Parathyroid adenoma (tissue), 2 donors: ENCODE data around the gene LRRC8B.

Experiments
- H2AFZ ChIP-seq: fragments of 300-600 bp; sonication (generic); one replicate; pipeline ENCODE4 v1.7.0; 2017; ENCODE audit warnings: antibody characterized with exemption, mild to moderate bottlenecking
- H3K27ac ChIP-seq: fragments of 300-600 bp; sonication (generic); one replicate; pipeline ENCODE4 v1.7.0; 2017
- H3K27me3 ChIP-seq: fragments of 300-600 bp; sonication (generic); one replicate; pipeline ENCODE4 v1.7.0; 2017; ENCODE audit warnings: low read length; ENCODE audit not compliant: control insufficient read depth, insufficient read depth
- H3K36me3 ChIP-seq: fragments of 300-600 bp; sonication (generic); one replicate; pipeline ENCODE4 v1.7.0; 2017; ENCODE audit warnings: low read length; ENCODE audit not compliant: control insufficient read depth, insufficient read depth
- H3K4me1 ChIP-seq: fragments of 300-600 bp; sonication (generic); one replicate; pipeline ENCODE4 v1.7.0; 2017; ENCODE audit warnings: control low read depth
- H3K4me2 ChIP-seq: fragments of 300-600 bp; sonication (generic); one replicate; pipeline ENCODE4 v1.7.0; 2017; ENCODE audit warnings: low read length
- H3K4me3 ChIP-seq: fragments of 300-600 bp; sonication (generic); one replicate; pipeline ENCODE4 v1.7.0; 2017; ENCODE audit warnings: low read depth, low read length
- H3K79me2 ChIP-seq: fragments of 300-600 bp; sonication (generic); one replicate; pipeline ENCODE4 v1.7.0; 2017; ENCODE audit warnings: control low read depth
- H3K9ac ChIP-seq: fragments of 300-600 bp; sonication (generic); one replicate; pipeline ENCODE4 v1.7.0; 2017; ENCODE audit warnings: mild to moderate bottlenecking
- H3K9me3 ChIP-seq: fragments of 300-600 bp; sonication (generic); one replicate; pipeline ENCODE4 v1.7.0; 2017; ENCODE audit warnings: low read length; ENCODE audit not compliant: control insufficient read depth
- TF ChIP-seq, protein P1 (sequence below): fragments of 300-600 bp; sonication (generic); IDR thresholded peaks from one replicate; pipeline ENCODE4 v1.7.0; 2017; ENCODE audit warnings: antibody characterized with exemption, mild to moderate bottlenecking
- donor health status: primary hyperparathyroidism.

LRRC8B gene

DNA sequence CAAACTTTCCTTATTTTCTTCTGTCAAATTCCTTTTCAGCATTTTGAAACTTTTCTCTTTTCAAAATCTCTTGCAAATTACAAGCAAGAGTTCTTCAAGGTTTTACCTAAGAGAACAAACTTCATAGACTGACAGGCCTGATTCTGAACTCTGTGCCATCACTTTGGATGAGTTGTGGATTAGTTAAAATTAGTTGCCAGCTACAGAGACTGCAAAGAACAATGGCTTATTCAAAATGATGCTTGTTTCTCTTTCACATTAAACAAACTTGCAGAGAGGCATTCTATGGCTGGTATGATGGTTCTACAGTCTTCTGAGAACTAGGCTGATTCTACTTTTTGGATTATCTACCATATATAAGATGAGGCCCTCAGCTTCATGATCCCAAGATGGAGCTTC lies 3.8 kb downstream of the LRRC8B start:
- H3K27ac ChIP-seq: no peak overlapping the region
- TF ChIP-seq, protein P1, sequence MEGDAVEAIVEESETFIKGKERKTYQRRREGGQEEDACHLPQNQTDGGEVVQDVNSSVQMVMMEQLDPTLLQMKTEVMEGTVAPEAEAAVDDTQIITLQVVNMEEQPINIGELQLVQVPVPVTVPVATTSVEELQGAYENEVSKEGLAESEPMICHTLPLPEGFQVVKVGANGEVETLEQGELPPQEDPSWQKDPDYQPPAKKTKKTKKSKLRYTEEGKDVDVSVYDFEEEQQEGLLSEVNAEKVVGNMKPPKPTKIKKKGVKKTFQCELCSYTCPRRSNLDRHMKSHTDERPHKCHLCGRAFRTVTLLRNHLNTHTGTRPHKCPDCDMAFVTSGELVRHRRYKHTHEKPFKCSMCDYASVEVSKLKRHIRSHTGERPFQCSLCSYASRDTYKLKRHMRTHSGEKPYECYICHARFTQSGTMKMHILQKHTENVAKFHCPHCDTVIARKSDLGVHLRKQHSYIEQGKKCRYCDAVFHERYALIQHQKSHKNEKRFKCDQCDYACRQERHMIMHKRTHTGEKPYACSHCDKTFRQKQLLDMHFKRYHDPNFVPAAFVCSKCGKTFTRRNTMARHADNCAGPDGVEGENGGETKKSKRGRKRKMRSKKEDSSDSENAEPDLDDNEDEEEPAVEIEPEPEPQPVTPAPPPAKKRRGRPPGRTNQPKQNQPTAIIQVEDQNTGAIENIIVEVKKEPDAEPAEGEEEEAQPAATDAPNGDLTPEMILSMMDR: no peak

DNA sequence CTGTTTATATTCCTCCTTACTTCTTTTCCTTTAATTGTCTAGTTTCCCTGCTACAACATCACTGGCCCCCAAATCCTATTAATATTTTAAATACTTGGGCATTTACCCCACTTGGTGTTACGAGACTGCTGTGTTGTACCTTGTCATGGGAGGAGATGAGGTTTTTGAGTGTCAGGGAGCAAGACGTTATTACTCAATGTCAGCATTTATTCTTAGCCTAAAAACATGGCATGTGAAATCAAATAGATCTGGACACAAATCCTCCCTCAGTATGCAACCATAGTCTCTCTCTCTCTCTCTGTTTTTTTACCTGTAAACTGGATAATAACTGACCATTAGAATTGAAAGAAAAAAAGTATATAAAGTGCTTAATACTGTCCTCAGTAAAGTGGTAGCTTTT lies 4.6 kb downstream of the LRRC8B start:
- Histone ChIP-seq H3K79me2 (peaks cover 10% of the 10 kb centered on the region), H3K9ac (no peak overlapping the region), H3K27ac (no peak overlapping the region)

More for the DNA sequence above, 3.8 kb downstream of the LRRC8B start:
- no peaks in the 10 kb centered on the region for H3K36me3 ChIP-seq
- H3K9ac ChIP-seq: no peak overlapping the region
- H3K9me3 ChIP-seq: no peaks in the 10 kb centered on the region
- peaks cover 8% of the 10 kb centered on the region for H3K79me2 ChIP-seq
- no peak overlapping the region for H3K4me2 ChIP-seq
- H2AFZ ChIP-seq: no peak overlapping the region
- H3K4me1 ChIP-seq: no peaks in the 10 kb centered on the region
- H3K27me3 ChIP-seq: no peaks in the 10 kb centered on the region
- no peak overlapping the region for H3K4me3 ChIP-seq

DNA sequence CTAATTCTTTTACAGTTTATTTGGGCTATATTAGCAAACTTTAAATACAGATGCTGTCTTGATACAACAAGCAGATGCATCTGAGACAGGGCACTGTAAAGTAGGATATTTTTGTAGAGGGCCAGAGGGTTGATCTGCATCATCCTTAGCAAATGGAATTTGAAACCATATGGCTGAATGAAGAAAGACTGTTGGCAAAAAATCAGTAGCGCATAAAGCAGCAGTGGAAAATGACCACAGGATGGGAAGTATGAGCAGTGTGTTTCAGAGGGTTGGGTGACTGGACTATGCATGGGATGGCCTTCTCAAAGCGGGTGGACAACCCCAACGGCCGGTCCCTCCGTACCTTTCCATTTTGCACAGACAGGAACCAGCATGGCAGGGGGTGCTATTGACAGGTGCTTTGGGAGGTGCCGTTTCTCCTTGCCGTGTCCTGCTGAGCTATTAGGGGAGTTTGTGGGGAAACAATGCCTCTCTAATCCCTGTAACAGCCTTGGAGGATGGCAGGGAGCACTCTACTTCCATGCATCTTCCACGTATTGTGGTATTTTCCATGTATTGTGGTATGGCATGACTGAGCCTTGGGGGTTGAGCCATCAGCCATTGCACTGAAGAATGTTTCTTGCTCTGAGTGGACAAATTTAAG lies 5.9 kb downstream of the LRRC8B start:
- Histone ChIP-seq H3K27ac (no peak overlapping the region), H3K27me3 (no peaks in the 10 kb centered on the region)
- TF ChIP-seq, protein P1: no peak

More for the DNA sequence above, 4.6 kb downstream of the LRRC8B start:
- H3K9me3 ChIP-seq: no peaks in the 10 kb centered on the region
- no peak overlapping the region for H2AFZ ChIP-seq
- H3K27me3 ChIP-seq: no peaks in the 10 kb centered on the region
- H3K4me1 ChIP-seq: no peaks in the 10 kb centered on the region
- H3K4me2 ChIP-seq: no peak overlapping the region
- H3K36me3 ChIP-seq: no peaks in the 10 kb centered on the region
- TF ChIP-seq, protein P1: no peak
- no peak overlapping the region for H3K4me3 ChIP-seq

DNA sequence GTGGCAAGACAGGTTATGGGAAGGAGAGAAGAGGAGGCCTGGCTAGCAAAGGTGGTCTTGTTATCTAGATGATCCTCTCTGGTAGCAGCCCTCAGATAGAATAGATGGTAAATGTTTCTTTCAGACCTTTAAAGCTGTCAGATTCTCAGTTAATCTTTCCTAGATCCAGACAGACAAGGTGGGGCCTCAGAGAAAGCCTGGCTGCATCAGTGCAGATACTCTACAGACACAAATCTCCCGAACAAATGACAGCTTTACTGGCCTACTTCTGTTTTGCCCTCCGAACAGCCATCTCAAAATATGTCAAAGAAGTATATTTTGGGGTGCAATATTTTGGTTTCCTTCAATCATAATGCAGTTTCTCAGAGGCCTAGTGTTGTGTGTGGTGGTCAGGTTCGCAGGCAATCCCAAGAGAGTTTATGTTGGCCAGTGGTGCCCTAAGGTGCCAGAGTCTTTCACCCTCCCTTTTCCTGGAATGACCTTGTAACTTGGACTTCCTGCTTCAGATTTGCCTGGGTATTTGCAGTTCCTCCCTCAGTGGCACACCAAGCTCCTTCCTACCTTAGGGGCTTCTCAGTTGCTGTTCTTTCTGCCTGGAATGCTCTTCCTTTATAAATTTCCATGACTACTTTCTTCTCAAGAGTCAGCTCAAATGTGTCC lies 7.0 kb downstream of the LRRC8B start:
- TF ChIP-seq, protein P1: no peak
- Histone ChIP-seq H3K9ac (no peak overlapping the region), H3K27ac (no peak overlapping the region), H3K4me3 (no peak overlapping the region), H3K4me2 (no peak overlapping the region), H3K27me3 (no peaks in the 10 kb centered on the region), H3K79me2 (peaks cover 6% of the 10 kb centered on the region), H3K36me3 (no peaks in the 10 kb centered on the region), H3K4me1 (no peaks in the 10 kb centered on the region), H3K9me3 (no peaks in the 10 kb centered on the region), H2AFZ (no peak overlapping the region)

More for the DNA sequence above, 5.9 kb downstream of the LRRC8B start:
- Histone ChIP-seq H3K4me2 (no peak overlapping the region), H3K4me3 (no peak overlapping the region), H3K36me3 (no peaks in the 10 kb centered on the region), H3K9ac (no peak overlapping the region), H3K79me2 (peaks cover 10% of the 10 kb centered on the region), H2AFZ (no peak overlapping the region), H3K4me1 (no peaks in the 10 kb centered on the region), H3K9me3 (no peaks in the 10 kb centered on the region)
